Measurements from ENCODE around the gene NEK3.

DNA sequence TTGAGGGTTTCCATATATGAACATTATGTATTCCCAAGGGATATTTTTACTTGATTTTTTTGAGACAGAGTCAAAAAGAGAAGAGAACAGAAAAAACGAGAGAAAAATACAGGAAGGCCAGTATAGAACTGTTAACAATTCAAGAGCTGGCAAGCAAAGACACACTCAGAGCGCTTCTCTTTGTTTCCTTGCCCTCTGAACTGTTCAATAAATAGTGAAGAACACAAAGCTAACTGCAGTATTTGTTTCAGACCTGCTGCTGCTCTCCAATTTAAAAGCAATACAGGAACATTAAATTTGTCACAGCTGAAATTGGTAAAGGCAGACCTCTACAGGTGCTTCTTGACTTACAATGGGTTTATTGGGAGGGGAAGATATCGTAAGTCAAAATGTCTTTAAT, 14.0 kb upstream of the NEK3 start:
- no peak for TF ChIP-seq EP300 (IDR thresholded peaks at IDR 0.05)
- TF ChIP-seq, protein P1, sequence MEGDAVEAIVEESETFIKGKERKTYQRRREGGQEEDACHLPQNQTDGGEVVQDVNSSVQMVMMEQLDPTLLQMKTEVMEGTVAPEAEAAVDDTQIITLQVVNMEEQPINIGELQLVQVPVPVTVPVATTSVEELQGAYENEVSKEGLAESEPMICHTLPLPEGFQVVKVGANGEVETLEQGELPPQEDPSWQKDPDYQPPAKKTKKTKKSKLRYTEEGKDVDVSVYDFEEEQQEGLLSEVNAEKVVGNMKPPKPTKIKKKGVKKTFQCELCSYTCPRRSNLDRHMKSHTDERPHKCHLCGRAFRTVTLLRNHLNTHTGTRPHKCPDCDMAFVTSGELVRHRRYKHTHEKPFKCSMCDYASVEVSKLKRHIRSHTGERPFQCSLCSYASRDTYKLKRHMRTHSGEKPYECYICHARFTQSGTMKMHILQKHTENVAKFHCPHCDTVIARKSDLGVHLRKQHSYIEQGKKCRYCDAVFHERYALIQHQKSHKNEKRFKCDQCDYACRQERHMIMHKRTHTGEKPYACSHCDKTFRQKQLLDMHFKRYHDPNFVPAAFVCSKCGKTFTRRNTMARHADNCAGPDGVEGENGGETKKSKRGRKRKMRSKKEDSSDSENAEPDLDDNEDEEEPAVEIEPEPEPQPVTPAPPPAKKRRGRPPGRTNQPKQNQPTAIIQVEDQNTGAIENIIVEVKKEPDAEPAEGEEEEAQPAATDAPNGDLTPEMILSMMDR (IDR thresholded peaks at IDR 0.05): no peak
- TF ChIP-seq POLR2AphosphoS5 (IDR thresholded peaks at IDR 0.05): no peak
- TF ChIP-seq POLR2A (IDR thresholded peaks at IDR 0.05): no peak

Data from sigmoid colon (tissue), 4 donors.